Loucy (cell line): ENCODE measurements around the gene FGD6.

ENCODE experiments used
- EZH2phosphoT487 ChIP-seq: fragments of 200-600 bp; IDR thresholded peaks from 2 replicates; pipeline ENCODE4 v1.6.1; 2018; ENCODE audit warnings: antibody characterized with exemption, mild to moderate bottlenecking, moderate library complexity, borderline replicate concordance
- TF ChIP-seq, protein P1 (sequence below): fragments of 200-600 bp; sonication (generic); conservative IDR thresholded peaks from 2 replicates; pipeline ENCODE4 v1.5.1; 2014; ENCODE audit warnings: mild to moderate bottlenecking, antibody characterized with exemption, low read length

DNA sequence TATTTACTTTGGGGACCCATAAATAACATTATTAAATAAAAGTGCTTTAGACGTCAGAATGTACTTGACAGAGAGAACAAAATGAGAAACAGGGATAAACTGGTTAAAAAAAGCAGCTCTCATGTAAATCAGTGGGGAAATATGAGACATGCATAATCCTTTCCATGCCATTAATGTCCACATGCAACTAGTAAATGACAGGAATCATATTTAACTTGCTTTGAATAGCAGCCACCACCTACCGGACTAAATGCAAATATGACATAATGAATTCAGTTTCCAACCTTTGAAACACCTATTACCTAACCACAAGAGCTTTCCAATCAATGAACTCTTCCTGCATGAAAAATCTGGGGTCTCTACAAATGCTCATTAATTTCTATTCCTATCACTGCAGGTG is 19.6 kb downstream of the FGD6 start:
- TF ChIP-seq, protein P1, sequence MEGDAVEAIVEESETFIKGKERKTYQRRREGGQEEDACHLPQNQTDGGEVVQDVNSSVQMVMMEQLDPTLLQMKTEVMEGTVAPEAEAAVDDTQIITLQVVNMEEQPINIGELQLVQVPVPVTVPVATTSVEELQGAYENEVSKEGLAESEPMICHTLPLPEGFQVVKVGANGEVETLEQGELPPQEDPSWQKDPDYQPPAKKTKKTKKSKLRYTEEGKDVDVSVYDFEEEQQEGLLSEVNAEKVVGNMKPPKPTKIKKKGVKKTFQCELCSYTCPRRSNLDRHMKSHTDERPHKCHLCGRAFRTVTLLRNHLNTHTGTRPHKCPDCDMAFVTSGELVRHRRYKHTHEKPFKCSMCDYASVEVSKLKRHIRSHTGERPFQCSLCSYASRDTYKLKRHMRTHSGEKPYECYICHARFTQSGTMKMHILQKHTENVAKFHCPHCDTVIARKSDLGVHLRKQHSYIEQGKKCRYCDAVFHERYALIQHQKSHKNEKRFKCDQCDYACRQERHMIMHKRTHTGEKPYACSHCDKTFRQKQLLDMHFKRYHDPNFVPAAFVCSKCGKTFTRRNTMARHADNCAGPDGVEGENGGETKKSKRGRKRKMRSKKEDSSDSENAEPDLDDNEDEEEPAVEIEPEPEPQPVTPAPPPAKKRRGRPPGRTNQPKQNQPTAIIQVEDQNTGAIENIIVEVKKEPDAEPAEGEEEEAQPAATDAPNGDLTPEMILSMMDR, result no peak
- TF ChIP-seq EZH2phosphoT487, result no peak
